HuH-7 (cell line): ENCODE results near the gene RPS6KA1.
"Not testable (repeated sequence)": the region's sequence is repeated elsewhere in the genome, so short reads cannot be mapped to it uniquely, and the experiment has no call there.

Experiments used
- DNase-seq: peaks from one replicate; pipeline ENCODE4 v3.0.0; 2011; ENCODE audit warnings: low spot score

Gene RPS6KA1

DNA sequence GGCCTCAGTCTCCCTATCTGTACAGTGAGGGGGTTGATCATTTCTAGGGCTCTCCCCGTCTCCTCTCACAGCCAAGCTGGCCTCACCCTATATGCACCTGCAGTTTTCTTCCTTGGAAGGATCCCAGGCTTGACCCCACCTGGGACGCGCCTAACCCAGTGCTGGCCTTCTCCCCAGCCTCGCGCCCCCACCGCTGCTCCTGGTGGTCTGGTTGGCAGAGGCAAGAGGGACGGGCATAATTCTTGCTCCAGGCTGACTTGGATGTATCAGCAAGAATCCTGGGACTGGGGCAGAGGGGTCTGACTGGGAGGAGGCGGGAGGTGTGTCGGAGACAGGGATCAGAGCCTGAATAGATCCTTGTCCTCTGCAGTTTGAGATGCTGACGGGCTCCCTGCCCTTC, 25.2 kb downstream of the RPS6KA1 start:
- DNase-seq, result no peak

DNA sequence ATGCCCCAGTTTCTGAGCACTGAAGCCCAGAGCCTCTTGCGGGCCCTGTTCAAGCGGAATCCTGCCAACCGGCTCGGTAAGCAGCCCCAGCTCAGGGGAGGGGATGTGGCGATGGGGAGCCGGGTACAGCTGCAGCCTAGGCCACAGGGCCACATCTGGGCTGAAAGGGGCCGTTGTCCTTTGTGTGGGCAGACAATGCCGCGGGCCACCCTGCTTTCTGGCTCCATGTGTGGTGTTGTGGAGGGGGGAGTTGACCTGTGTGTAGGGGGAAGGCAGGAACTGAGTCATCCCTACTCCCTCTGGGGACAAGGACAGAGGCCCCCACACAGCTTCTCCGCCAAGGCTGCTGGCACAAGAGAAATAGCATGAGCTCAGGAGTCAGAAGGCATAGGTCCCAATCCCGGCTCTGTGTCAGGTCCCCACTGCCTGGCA, 26.0 kb downstream of the RPS6KA1 start:
- no peak for DNase-seq

DNA sequence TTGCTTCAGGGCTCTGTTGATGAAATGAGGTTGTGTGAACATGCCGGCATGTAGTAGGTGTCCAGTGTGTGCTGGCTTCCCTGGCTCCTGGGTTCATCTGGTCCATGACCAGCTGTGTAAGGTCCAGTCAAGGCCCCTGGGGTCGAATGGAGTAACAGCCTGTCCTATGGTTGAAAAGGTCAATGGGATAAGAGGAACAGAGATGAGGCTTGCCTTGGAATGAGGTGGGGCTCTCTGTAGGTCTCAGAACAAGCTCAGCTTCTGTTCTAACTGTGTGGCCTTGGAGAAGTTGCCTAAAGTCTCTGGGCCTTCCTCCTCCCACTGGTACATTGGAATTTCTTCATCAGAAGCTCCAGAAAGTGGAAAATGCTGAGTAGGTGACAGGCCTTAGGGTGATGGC, 26.6 kb downstream of the RPS6KA1 start:
- no peak for DNase-seq

DNA sequence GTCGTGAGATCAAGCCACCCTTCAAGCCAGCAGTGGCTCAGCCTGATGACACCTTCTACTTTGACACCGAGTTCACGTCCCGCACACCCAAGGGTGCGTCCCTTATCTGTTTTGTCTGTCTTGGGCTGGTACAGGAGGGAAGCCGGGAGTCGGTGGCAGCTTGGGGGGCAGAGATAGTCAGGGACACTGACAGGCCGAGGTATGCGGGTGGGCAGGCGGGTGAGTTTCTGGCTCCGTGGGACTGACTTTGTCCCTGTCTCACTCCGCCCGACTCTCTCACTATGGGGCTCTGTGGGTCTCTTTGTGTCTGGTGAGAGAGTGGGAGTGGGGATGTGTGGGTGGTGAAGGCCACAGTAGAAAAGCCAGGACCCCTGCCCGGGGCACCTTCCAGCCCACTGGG, 27.4 kb downstream of the RPS6KA1 start:
- DNase-seq, result no peak

DNA sequence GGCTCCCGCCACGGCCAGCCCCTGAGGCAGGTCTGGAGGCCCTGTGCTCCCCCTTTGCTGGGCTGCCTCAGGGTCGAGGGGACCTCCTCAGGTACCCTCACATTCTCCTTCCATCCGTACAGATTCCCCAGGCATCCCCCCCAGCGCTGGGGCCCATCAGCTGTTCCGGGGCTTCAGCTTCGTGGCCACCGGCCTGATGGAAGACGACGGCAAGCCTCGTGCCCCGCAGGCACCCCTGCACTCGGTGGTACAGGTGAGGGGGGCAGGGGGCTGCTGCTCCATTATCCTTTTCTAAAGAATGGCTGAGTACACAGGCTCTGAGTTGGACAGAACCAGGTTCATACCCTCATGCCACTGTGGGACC, 29.1 kb downstream of the RPS6KA1 start:
- DNase-seq, result no peak

DNA sequence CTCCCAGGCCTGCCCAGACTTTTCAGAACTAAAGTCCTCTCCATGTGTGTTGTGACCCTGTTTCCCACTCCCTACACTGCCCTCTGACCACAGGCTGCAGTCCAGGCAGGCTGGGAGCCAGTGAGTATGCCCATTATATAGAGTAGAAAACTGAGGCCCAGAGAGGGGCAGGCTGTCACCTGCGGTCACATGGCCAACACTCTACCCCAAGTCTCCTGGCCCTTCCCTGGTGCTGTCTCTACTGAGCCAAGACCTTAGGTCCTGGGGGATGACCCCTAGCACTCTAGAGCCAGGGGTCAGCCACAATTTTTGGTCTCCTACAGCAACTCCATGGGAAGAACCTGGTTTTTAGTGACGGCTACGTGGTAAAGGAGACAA, 30.8 kb downstream of the RPS6KA1 start:
- no peak for DNase-seq

DNA sequence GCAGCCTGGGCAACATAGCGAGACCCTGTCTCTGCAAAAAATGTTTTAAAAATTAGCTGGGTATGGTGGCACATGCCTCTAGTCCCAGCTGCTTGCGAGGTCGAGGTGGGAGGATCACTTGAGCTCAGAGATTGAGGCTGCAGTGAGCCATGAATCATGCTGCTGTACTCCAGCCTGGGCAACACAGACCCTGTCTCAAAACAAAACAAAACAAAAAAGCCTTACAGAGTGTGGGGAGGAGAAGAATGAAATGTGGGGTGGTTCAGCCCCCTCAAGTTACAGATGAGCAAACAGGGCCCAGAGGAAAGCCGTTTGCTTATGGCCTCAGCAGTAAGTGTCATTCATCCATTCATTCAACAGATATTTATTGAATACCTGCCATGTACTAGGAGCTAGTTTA, 40.7 kb downstream of the RPS6KA1 start:
- no peak for DNase-seq

DNA sequence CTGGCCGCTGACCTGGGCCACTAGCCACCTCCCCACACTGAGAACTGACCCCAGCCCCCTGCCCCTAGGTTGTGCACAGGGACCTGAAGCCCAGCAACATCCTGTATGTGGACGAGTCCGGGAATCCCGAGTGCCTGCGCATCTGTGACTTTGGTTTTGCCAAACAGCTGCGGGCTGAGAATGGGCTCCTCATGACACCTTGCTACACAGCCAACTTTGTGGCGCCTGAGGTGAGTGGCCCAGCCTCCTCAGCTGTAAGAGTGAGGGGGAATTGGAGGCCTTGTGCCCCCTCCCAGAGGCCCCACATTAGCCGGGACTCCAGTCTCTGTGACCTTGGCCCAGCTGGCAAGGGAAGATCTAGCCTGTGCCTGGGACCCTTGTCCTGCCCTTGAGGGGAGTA, 41.8 kb downstream of the RPS6KA1 start:
- no peak for DNase-seq

DNA sequence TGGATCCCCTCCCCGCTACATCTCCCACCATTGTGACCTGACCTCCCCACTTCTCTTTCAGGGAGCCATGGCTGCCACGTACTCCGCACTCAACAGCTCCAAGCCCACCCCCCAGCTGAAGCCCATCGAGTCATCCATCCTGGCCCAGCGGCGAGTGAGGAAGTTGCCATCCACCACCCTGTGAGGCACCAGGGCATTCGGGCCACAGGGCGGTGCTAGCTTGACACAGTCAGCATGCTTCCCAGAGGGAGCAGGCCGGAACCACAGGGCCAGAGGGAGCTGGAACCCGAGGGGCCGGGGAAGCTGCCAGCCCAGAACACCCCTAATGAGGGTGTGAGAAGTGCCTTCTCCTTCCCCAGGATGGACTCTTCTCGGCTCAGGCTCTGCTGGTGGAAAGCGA, 44.5 kb downstream of the RPS6KA1 start:
- DNase-seq, result no peak

DNA sequence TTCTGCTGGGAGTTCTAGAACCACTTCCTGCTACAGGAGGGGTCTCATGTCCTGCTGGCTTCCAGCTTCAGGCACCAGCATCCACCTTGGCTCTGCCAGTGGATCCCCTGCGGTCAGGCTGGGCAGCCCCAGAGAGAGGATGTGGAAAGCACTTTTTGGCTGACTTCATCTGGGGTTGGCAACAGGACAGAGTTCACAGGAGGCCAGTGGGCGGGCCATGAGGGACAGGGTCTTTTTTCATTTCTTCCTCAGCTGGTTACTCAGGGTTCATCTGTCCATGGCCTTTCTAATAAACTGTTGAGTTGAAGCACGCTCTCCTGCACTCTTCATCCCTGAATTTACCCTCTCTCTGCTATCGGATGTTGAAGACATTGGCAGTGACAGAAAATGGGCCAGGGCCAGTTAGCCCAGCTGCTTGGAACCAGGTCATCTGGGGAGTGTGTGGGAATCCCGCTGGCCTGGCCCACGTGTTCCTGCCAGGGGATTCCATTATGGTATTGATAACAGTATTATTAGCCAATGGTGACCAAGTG, 45.2 kb downstream of the RPS6KA1 start:
- no peak for DNase-seq

DNA sequence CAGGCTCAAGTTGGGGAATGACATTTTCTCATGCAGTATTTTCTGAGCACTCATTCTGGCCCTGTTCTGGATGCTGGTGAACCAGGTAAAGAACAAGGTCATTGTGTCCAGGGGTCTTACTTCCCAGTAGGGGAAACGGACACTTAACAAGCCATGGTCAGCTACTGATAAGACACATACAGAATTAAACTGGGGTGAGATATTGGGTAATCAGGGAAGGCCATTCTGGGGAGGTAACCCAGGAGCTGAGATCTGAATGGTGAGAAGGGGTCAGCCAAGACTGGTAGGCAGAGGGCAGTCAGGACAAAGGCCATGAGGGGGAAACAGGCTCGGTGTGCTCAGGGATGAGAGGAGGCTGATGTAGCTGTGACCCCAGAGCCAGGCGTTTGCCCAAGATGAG, 45.8 kb downstream of the RPS6KA1 start:
- DNase-seq, result no peak

DNA sequence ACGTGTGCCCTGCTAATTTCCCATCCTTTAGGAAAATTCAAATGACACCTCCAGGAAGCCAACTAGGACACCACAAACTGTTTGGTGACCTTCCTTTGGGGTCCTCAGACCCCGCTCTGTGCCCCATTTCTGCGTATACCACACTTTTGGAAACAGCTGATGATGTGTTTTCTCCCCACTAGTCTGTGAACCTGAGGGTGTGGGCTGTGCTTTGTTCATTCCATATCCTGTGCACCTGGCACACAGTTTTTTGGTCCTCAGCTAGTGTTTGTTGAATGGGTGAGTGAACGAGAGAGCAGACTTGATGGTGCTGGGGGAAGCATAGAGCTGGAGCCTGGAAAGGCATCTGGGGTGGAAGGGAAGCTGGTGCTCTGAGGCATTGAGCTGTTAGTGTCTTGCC, 48.6 kb downstream of the RPS6KA1 start:
- no peak for DNase-seq

DNA sequence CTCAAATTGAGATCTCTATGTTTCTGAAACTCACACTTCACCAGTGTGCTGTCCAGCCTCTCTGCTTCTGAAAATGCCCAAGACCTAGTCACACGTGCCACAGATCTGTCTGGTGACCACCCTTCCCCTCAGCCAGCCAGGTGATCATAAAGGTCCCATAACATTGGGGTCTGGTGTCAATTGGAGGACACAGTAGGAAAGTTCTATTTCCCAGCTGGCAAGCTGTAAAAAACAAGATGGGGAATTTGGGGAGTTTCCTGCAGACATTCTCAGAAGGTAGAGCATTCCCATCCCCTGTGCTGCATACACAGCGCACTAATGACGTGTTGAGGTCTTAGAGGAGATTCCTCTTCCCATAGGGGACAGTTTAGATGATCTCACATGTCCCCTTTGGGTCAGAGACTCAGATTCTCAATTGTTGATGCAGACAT, 50.1 kb downstream of the RPS6KA1 start:
- no peak for DNase-seq

DNA sequence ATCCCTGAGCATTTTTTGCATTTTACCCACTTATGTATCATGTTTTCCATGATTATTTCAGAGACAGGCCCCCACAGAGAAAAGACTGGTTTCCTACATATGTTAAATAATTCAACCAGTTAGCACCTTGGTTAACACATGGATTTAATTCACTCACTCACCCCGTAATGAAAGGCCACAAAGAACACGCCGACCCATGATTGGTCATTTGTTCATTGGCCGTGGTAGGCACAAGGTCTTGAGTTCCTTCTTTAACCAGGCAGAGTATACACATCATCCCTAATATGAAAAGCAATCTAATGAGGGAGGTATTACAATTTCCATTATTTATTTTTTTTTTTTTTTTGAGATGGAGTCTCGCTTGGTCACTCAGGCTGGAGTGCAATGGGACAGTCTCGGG, 50.6 kb downstream of the RPS6KA1 start:
- DNase-seq, result no peak

DNA sequence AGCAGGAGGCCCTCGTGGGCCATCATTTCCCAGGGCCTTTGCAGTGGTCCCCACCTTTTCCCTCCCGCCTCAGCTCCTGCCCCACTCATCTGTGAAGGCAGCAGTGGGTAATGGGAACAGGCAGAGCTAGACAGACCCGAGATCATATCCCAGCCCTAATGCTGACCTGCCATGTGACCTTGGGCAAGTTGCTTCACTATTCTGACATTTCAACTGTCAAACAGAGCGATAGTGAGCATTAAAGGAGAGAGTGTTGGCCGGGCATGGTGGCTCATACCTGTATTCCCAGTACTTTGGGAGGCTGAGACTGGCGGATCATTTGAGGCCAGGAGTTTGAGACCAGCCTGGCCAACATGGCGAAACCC, 51.7 kb downstream of the RPS6KA1 start:
- DNase-seq, result no peak

DNA sequence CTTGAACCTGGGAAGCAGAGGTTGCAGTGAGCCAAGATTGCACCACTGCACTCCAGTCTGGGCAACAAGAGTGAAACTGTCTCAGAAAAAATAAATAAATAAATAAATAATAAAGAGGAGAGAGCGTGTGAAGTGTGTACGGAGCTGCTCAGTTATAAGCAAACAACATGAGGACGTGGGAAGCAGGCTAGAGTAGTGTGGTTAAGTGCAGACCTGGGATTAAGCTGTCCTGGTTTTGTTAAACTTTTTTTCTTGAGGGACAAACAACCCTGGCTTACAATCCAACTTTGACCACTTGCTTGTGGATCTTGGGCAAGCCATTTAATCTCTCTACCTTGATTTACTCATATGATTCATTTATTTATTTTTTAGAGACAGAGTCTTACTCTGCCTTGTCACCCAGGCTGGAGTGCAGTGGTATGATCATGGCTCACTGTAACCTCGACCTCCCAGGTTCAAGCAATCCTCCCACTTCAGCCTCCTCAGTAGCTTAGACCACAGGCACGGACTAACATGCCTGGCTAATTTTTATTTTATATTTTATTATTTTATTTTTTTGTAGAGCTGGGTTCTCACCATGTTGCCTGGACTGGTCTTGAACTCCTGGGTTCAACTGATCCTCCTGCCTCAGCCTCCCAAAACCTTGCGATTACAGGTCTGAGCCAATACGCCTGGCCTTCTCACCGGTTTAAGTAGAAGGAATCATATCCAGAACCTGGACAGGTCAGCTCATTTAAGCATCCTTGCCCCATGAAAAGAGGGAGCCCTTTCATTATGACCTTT, 52.7 kb downstream of the RPS6KA1 start:
- no peak for DNase-seq

DNA sequence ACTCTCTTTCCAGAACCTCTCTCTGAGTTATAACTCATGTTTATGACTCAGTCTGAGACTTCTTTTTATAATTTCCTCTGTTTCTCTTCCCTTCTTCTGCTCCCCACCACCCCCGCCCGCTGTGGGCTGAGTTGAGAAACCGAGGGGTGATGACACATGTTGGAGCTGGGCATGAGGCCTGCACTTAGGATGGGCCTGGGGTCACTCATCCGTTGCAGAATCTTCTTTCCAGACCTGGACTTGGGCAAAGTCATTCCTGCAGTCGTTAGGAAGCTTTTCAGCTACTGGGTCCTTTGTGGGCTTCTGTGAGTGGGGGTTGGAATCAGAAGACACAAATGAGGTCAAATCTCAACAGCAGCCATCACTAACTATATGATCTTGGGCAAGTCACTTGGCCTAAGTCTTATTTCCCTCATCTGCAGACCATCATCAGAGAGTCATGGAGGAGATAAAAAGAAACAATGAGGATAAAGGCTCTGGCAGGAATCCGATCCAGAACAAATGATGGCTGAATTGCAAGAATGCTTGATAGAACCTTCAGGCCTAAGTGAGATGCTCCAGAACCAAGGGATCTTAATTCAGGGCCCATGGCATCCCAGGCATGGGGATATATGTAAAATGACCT, 53.4 kb downstream of the RPS6KA1 start:
- no peak for DNase-seq

DNA sequence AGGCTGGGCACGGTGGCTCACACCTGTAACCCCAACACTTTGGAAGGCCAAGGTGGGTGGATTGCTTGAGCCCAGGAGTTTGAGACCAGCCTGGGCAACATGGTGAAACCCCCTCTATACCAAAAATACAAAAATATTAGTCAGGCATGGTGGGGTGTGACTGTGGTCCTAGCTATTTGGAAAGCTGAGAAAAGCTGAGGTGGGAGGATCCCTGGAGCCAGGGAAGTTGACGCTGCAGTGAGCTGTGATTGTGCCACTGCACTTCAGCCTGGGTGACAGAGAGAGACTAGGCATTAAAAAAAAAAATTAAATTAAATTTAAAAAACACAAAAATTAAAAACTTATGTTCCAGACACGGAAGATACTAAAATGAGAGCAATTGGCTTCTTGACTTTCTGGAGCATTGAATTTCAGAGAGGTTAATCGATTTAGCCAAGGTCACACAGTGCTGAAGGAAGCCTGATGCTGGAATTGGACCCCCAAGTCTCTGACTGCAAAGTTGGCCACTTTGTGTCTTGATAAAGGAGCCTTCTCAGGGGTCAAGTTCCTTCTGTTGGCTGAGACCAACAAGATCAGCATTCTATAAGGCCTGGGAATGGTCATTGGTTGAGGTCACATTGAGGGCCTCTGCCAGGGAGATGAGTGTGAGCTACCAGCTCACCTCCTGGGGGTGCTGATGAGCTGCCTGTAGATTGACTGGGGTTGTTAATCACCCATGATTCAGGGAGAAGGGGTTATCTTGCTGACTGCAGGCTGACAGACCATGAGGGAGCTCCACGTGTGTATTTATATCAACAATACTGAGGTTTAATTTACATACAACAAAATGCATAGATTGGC, 54.3 kb downstream of the RPS6KA1 start:
- DNase-seq, result peak; percentile 38

DNA sequence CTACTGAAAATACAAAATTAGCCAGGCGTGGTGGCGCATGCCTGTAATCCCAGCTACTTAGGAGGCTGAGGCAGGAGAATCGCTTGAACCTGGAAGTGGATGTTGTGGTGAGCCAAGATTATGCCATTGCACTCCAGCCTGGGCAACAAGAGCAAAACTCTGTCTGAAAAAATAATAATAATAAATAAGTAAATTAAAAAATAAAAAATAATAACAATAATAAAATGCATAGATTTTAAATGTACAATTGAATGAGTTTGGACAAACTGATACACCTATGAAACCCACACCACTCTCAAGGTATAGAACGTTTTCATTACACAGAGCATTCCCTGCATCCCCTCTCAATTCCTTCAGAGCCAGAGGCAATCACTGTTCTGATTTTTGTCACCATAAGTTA, 55.0 kb downstream of the RPS6KA1 start:
- not testable (repeated sequence) for DNase-seq

DNA sequence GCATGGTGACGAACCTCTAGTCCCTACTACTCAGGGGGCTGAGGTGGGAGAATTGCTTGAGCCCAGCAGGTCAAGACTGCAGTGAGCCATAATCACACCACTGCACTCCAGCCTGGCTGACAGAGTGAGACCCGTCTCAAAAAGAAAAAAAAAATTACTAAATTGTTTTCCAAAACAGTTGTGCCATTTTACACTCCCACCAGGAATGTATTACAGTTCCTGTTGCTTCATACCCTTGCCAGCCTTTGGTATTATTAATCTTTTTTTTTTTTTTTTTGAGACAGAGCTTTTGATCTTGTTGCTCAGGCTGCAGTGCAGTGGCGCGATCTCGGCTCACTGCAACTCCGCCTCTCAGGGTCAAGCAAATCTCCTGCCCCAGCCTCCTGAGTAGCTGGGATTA, 55.9 kb downstream of the RPS6KA1 start:
- no peak for DNase-seq

DNA sequence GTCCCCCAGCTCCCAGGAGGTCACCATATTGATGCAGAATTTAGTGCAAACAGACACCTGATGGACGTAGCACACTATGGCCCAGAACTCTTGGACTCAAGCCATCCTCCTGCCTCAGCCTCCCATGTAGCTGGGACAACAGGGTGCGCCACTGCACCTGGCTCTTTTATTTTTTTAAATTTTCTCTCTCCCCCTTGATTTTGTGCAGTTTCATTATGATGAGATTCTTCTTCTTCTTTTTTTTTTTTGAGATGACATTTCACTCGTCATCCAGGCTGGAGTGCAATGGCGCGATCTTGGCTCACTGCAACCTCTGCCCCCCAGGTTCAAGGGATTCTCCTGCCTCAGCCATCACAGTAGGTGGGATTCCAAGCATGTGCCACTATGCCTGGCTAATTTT, 63.8 kb downstream of the RPS6KA1 start:
- no peak for DNase-seq

DNA sequence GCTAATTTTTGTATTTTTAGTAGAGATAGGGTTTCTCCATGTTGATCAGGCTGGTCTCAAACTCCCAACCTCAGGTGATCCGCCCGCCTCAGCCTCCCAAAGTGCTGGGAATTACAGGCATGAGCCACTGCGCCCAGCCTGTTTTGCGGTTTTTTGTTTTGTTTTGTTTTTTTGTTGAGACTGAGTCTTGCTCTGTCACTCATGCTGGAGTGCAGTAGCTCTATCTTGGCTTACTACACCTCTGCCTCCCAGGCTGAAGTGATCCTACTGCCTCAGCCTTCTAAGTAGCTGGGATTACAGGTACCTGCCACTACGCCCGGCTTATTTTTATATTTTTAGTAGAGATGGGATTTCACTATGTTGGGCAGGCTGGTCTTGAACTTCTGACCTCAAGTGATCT, 65.0 kb downstream of the RPS6KA1 start:
- DNase-seq, result not testable (repeated sequence)

DNA sequence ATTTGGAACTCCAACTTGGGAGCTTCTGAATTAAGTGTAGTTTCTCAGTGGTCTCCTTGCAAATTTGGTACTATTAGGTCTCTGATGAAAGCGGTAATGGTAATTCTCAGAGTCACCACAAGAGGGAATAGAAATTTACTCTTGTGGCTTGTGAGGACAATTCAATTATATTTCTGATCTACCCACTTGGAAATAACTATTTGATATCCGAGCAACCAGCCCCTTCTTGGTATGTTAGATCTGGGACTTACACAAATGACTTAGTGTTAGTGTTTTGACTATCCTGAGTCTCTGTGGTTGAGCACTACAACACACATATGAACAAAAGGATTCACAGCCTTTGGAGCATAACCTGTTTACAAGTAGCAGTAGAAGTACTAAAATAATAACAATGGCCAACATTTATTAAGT, 68.1 kb downstream of the RPS6KA1 start:
- DNase-seq, result peak; percentile 43
